Right atrium auricular region (tissue), 2 donors: Measurements from ENCODE around the gene ITPK1. TPM values are rescaled to one million over a fixed set of nuclear protein-coding genes. Genes with fewer than 3 reads are reported as not detected.

ENCODE experiments used
- DNase-seq: peaks from one replicate; pipeline ENCODE4 v3.0.0-alpha.2; 2019; ENCODE audit warnings: low spot score
- H3K27ac ChIP-seq, 2 donors: fragments of 200-600 bp; sonication (generic); 1 replicate in 1 of 2; 2 replicates in 1 of 2; pipeline ENCODE4 v1.5.1; 2016 to 2019
- H3K27me3 ChIP-seq, 2 donors: fragments of 200-600 bp; sonication (generic); one replicate each; pipeline versions ENCODE4 v1.5.1 to v1.6.0; 2017 to 2019
- H3K36me3 ChIP-seq: fragments of 200-600 bp; sonication (generic); one replicate; pipeline ENCODE4 v1.5.1; 2016
- H3K4me1 ChIP-seq, 2 donors: fragments of 200-600 bp; sonication (generic); one replicate each; pipeline versions ENCODE4 v1.5.1 to v1.6.0; 2017 to 2019
- H3K4me3 ChIP-seq, 2 donors: fragments of 200-600 bp; sonication (generic); 1 replicate in 1 of 2; 2 replicates in 1 of 2; pipeline ENCODE4 v1.5.1; 2017 to 2019; ENCODE audit warnings: mild to moderate bottlenecking in 1 of 2, moderate library complexity in 1 of 2
- H3K9me3 ChIP-seq, 2 donors: fragments of 200-600 bp; sonication (generic); one replicate each; pipeline ENCODE4 v1.5.1; 2019
- total RNA-seq, 2 donors: library from RNA; depleted of rRNA; stranded (reverse); fragments of >200 nt; gene quantifications; one replicate each; pipeline ENCODE4 v1.1.0, GENCODE V29; 2016
- TF ChIP-seq, protein P1 (sequence below), 2 donors: fragments of 200-600 bp; sonication (generic); IDR thresholded peaks; one replicate each; pipeline ENCODE4 v1.5.1; 2019; ENCODE audit warnings: antibody characterized with exemption in 2 of 2

Gene ITPK1
- total RNA-seq, 2 donors from 2014 or later, result 58.3 to 76.0 TPM

DNA sequence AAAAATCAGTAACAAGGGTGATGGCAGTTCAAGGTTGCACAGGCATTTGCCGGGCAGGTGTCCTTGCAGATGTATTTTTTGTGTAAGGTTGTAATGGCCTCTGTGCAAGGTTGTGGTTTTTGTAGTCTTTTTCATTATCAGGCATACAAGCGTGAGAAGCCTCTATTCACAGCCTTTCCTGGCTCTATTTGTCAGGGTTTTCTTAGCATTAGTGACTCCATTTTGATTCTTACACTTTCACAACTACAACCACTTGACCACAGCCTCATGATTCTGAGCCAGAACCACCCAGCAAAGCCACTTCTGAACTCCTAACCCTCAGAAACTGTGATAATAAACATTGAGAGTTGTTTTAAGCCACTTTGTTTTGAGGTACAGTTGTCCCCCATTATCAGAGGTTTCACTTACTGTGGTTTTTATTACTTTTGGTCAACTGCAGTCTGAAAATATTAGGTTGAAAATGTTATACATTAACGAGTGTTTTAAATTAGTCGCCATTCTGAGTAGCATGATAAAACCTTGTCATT lies 220.3 kb downstream of the ITPK1 start:
- DNase-seq, result no peak
- no peaks in the 10 kb centered on the region for H3K36me3 ChIP-seq
- H3K27me3 ChIP-seq, result no peaks in the 10 kb centered on the region
- no peaks in the 10 kb centered on the region for H3K4me1 ChIP-seq
- peaks cover 0 to 6% of the 10 kb centered on the region in 2 donors for H3K9me3 ChIP-seq
- TF ChIP-seq, protein P1, sequence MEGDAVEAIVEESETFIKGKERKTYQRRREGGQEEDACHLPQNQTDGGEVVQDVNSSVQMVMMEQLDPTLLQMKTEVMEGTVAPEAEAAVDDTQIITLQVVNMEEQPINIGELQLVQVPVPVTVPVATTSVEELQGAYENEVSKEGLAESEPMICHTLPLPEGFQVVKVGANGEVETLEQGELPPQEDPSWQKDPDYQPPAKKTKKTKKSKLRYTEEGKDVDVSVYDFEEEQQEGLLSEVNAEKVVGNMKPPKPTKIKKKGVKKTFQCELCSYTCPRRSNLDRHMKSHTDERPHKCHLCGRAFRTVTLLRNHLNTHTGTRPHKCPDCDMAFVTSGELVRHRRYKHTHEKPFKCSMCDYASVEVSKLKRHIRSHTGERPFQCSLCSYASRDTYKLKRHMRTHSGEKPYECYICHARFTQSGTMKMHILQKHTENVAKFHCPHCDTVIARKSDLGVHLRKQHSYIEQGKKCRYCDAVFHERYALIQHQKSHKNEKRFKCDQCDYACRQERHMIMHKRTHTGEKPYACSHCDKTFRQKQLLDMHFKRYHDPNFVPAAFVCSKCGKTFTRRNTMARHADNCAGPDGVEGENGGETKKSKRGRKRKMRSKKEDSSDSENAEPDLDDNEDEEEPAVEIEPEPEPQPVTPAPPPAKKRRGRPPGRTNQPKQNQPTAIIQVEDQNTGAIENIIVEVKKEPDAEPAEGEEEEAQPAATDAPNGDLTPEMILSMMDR (IDR thresholded peaks at IDR 0.05), result no peak
- no peak overlapping the region for H3K4me3 ChIP-seq
- H3K27ac ChIP-seq, result no peak overlapping the region

DNA sequence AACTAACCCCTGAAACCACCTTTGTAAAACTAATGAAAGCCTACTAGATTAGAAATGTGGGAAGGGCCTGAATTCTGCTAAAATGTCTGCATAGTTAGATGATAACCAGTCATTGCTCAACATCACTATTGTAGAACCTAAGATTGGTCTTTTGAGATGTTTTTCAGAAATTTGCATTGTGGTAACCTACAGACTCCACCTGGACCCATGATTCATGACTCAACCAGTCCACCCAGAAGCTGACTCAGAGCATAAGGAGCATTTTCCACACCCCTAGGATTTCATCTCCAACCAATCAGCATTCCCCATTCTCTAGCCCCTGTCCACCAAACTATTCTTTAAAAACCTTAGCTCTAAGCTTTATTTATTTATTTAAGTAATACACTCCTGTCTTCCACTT lies 223.1 kb downstream of the ITPK1 start:
- H3K4me3 ChIP-seq, result no peak overlapping the region
- no peaks in the 10 kb centered on the region for H3K27me3 ChIP-seq
- no peak overlapping the region for H3K27ac ChIP-seq
- H3K36me3 ChIP-seq, result no peaks in the 10 kb centered on the region
- no peaks in the 10 kb centered on the region for H3K4me1 ChIP-seq
- TF ChIP-seq, protein P1 (IDR thresholded peaks at IDR 0.05), result no peak
- no peak for DNase-seq
- H3K9me3 ChIP-seq, result peaks cover 0 to 6% of the 10 kb centered on the region in 2 donors

- TF ChIP-seq, protein P1 (IDR thresholded peaks at IDR 0.05), result no peak
- H3K4me1 ChIP-seq, result no peaks in the 10 kb centered on the region
- no peaks in the 10 kb centered on the region for H3K36me3 ChIP-seq
- no peak for DNase-seq
- H3K4me3 ChIP-seq, result no peak overlapping the region
- no peak overlapping the region for H3K27ac ChIP-seq
- H3K9me3 ChIP-seq, result peaks cover 0 to 6% of the 10 kb centered on the region in 2 donors
- no peaks in the 10 kb centered on the region for H3K27me3 ChIP-seq
Observed at GRCh38 chr14:92890830-92891588, 224.7 kb downstream of the ITPK1 start.

DNA sequence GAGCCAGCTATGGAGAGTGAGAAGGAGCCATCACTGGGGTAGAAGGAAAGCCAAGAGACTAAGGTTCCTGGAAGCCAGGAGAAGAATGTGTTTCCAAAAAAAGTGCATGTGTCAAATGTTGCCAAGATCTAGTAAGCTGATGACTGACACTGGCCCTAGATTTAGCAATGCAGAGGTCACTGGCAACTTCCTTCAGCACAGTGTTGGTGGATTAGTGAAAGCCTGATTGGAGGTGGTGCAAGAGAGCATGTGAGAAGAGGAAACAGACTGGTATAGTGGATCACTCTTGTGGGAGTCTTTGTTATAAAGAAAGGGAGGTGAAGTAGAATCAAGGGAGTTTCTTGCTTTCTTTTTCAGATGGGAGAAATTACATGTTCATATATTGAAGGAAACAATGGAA lies 226.8 kb downstream of the ITPK1 start:
- DNase-seq, result no peak
- H3K27me3 ChIP-seq, result no peaks in the 10 kb centered on the region
- TF ChIP-seq, protein P1 (IDR thresholded peaks at IDR 0.05), result no peak
- H3K36me3 ChIP-seq, result no peaks in the 10 kb centered on the region
- H3K9me3 ChIP-seq, result peaks cover 0 to 6% of the 10 kb centered on the region in 2 donors
- H3K4me1 ChIP-seq, result no peaks in the 10 kb centered on the region
- H3K4me3 ChIP-seq, result no peak overlapping the region
- H3K27ac ChIP-seq, result no peak overlapping the region

- TF ChIP-seq, protein P1 (IDR thresholded peaks at IDR 0.05), result no peak
- no peak overlapping the region for H3K4me3 ChIP-seq
- no peaks in the 10 kb centered on the region for H3K9me3 ChIP-seq
- H3K27ac ChIP-seq, result no peak overlapping the region
- no peaks in the 10 kb centered on the region for H3K36me3 ChIP-seq
- no peaks in the 10 kb centered on the region for H3K27me3 ChIP-seq
- no peak for DNase-seq
- H3K4me1 ChIP-seq, result no peaks in the 10 kb centered on the region
Observed at GRCh38 chr14:92887157-92887556, 228.6 kb downstream of the ITPK1 start.

Other genes with a start within 250 kb of the ITPK1 start
- not detected for gene CHGA, start 192.8 kb downstream of the ITPK1 start, total RNA-seq
- gene MOAP1, start 69.0 kb upstream of the ITPK1 start, total RNA-seq, result 10 to 100 TPM; 40.1 to 47.1 TPM
- gene LYSET, start 69.4 kb upstream of the ITPK1 start, total RNA-seq, result 10 to 100 TPM in 1 of 2 donors, 1 to 10 TPM in 1; 8.3 to 10.0 TPM
- gene GON7, start 91.1 kb upstream of the ITPK1 start, total RNA-seq, result 10 to 100 TPM in 1 of 2 donors, 1 to 10 TPM in 1; 7.8 to 11.9 TPM
- 10 to 100 TPM; 22.6 to 26.2 TPM for gene UBR7, start 91.3 kb upstream of the ITPK1 start, total RNA-seq
- gene BTBD7, start 217.1 kb upstream of the ITPK1 start, total RNA-seq, result 10 to 100 TPM; 13.3 to 17.6 TPM
- gene COX8C, start 231.3 kb upstream of the ITPK1 start, total RNA-seq, result not detected